ENCODE results near the gene BRPF1.

The BRPF1 gene

DNA sequence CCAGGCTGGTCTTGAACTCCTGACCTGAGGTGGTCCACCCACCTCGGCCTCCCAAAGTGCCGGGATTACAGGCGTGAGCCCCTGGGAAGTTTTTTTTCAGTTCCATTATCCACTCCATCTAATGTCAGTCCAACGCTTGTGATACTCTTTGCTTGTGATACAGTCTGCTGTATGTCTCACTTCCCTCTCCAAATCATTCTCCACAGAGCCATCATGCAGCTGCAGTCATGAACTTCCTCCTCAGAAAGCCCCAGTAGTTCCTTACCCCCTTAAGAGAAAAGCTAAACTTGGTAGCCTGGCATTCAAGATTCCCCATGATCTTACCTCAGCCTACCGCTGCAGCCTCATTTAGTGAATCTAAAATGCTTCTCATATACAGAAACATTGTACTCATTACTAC is 63.7 kb downstream of the BRPF1 start:
- H3K4me3 ChIP-seq (ENCODE audit: low read depth, low read length), result no peak overlapping the region
- H3K27me3 ChIP-seq (ENCODE audit: insufficient read depth, low read depth, severe bottlenecking), result no peaks in the 10 kb centered on the region
- TF ChIP-seq CTCF (IDR thresholded peaks at IDR 0.05; ENCODE audit: low read depth, low read length), result no peak
- H3K27ac ChIP-seq, result no peak overlapping the region
- no peaks in the 10 kb centered on the region for H3K9me3 ChIP-seq (ENCODE audit: severe bottlenecking)
- peaks cover 45% of the 10 kb centered on the region for H3K36me3 ChIP-seq
- no peak for DNase-seq

DNA sequence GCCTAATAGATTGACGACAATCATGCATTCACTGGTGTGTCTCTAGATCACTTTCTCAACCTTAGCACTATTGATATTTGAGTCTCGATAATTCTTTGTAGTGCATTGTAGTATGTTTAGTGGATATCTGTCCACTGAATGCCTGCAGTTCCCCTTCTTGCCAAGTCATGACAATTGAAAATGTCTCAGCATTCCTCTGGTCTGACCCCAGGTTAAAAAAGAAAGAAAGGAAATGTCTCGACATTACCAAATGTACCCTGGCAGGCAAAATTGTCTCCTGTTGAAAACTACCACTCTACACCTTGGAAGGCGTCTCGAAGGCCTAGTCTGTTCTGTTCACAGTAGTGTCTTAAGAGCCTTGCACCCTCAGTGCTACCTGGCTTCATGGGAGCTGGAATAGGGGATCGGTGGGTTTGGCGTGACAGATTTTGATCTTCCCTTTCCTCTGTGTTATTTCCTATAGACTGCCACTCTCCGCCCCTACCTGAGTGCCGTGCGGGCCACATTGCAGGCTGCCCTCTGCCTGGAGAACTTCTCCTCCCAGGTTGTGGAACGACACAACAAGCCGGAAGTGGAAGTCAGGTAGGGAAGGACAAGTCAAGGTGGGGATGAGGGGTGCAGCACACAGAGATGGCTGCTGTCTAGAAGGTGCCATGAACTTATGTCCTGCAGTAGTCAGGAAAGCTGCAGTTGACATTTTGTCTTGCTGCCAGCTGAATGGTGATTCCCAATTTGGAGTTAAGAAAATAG is 65.8 kb downstream of the BRPF1 start:
- TF ChIP-seq CTCF (IDR thresholded peaks at IDR 0.05; ENCODE audit: low read depth, low read length), result no peak
- Histone ChIP-seq H3K27me3 (ENCODE audit: insufficient read depth, low read depth, severe bottlenecking) (no peaks in the 10 kb centered on the region), H3K36me3 (peaks cover 54% of the 10 kb centered on the region), H3K9me3 (ENCODE audit: severe bottlenecking) (no peaks in the 10 kb centered on the region), H3K4me3 (ENCODE audit: low read depth, low read length) (no peak overlapping the region), H3K27ac (no peak overlapping the region)
- DNase-seq, result no peak

Measured in WERI-Rb-1 (cell line).